Activated CD8-positive, alpha-beta memory T cell treated with anti-CD3 and anti-CD28 coated beads for 4 hours (primary cell): ENCODE data around the gene SIRPA.

Source experiments
- DNase-seq, 2 donors: peaks; one replicate each; pipeline ENCODE4 v3.0.0-alpha.2; 2020; ENCODE audit warnings: low read depth in 2 of 2

SIRPA gene

DNA sequence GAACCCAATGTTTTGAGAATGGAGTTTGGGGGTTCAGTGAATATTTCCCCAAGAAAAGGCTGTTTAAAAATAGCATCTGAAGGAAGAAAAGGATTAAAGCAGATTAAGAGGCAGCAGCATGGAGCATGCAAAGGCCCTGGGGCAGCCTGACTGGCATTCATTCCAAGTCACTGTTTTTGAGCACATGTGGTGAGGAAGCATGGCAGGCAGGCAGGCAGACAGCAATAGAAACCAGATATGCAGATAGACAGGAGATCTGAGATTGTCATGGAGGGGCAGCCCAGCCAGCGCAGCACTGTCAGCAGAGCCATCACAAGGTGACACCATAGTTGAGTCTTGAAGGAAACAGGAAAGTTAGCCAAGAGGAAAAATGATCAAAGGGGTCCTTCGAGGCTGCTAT, 37.8 kb downstream of the SIRPA start:
- DNase-seq = no peak

DNA sequence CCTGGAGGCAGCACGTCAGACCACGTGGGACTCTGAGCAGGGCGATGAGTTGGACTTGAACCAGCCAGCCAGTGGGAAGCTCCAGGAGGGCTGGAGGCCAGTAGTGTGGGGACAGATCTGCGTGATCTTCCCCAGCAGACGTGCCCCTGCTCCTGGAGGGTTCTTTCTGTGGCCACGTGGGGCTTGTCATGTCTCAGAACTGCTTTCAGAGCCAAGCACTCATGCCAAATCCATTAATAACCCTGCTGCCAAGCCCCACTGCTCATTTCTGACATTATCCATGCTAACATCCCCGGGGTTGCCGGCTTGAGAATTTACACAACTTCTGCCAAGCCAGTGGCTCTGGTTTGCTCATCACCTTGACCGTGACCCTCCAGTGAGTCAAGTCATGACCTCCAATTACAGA, 38.3 kb downstream of the SIRPA start:
- DNase-seq = no peak

DNA sequence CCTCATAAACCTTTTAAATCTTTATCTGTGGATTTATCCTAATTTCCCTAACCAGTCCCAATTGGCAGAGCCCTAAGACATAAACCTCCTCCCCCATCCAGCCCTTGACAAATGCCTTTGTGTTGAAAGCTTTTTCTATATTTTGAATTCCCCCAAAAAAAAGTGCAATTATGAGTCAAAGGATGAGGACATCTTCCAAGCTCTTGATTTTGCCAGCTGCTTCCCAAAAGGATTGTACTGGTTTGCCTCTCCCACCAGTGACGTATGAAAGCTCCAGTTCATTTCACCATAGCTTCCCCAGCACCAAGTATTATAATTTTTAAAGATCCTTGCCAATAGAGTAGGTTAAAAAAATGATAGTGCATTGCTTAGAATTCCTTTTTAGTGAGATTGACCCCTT, 38.9 kb downstream of the SIRPA start:
- no peak for DNase-seq

DNA sequence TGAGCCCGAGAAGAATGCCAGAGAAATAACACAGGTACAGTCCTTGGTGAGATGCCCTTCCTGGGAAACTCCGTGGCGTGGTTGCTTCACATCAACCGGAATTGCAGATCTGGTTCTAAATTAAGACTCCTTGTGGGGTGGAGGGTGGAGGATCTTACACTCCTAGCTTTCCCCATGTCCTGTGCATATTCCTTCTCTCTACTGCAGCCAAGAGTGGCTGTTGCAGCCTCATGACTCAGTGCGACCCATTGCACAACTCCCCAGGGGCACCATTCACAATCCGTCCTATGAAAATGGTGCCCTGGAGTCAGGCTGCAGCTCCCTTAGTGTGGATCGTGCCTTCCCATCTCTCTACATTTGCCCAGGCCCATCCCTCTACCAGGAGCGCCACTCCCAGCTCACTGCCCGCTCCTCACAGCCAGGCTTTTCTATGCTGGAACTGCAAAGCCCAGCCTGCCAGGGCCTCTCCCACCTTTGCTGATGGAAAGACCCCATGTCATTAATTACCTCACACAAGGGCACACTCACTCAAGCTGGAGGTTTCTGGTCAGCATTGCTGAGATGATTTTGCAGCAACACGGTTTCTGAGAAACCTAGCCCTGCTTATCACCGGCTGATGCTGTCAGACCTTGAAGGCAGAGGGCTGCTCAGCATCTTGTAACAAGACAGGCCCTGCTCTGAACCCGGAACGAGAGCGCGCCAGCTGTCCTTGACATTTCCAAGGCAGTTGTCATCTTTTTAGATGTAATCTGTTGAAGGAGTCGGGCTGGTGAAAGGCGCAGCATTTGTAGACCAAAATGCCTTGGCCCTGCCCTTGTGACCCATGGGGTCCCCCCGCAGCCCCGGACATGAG, 39.7 kb downstream of the SIRPA start:
- DNase-seq = no peak

DNA sequence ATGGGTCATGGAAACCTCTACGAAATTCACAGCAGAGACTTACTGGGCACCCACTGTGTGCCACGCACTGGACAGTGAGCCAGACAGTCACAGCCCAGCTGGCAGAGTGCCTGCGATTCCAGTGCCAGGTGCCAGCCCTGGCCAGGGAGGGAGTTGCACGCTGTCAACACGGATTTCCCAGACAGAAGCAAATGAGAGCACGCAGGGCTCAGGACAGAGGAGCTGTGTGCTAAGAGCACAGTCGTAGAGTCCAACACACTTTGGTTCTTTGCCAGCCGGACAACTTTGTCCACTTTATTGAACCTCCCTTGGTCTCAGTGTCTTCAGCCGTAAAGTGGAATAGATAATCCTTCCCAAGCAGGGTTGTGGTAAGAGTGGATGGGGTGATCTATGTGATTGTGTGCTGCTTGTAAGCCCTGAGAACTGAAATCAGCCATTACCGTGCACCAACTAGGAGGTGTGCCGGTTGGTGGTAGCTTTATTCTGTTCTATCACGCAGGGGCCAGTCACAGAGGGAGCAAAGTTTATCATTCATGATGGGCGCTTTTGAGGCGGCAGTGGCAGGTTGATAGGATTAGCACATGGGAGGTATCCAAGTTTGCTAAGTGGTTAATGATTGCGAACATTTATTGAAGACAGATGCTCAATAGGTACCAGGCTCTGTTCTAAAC, 40.6 kb downstream of the SIRPA start:
- no peak for DNase-seq

DNA sequence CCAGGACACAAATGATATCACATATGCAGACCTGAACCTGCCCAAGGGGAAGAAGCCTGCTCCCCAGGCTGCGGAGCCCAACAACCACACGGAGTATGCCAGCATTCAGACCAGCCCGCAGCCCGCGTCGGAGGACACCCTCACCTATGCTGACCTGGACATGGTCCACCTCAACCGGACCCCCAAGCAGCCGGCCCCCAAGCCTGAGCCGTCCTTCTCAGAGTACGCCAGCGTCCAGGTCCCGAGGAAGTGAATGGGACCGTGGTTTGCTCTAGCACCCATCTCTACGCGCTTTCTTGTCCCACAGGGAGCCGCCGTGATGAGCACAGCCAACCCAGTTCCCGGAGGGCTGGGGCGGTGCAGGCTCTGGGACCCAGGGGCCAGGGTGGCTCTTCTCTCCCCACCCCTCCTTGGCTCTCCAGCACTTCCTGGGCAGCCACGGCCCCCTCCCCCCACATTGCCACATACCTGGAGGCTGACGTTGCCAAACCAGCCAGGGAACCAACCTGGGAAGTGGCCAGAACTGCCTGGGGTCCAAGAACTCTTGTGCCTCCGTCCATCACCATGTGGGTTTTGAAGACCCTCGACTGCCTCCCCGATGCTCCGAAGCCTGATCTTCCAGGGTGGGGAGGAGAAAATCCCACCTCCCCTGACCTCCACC, 42.2 kb downstream of the SIRPA start:
- no peak for DNase-seq

DNA sequence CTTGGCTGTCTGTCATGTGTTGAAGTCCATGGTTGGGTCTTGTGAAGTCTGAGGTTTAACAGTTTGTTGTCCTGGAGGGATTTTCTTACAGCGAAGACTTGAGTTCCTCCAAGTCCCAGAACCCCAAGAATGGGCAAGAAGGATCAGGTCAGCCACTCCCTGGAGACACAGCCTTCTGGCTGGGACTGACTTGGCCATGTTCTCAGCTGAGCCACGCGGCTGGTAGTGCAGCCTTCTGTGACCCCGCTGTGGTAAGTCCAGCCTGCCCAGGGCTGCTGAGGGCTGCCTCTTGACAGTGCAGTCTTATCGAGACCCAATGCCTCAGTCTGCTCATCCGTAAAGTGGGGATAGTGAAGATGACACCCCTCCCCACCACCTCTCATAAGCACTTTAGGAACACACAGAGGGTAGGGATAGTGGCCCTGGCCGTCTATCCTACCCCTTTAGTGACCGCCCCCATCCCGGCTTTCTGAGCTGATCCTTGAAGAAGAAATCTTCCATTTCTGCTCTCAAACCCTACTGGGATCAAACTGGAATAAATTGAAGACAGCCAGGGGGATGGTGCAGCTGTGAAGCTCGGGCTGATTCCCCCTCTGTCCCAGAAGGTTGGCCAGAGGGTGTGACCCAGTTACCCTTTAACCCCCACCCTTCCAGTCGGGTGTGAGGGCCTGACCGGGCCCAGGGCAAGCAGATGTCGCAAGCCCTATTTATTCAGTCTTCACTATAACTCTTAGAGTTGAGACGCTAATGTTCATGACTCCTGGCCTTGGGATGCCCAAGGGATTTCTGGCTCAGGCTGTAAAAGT, 43.5 kb downstream of the SIRPA start:
- DNase-seq = no peak

DNA sequence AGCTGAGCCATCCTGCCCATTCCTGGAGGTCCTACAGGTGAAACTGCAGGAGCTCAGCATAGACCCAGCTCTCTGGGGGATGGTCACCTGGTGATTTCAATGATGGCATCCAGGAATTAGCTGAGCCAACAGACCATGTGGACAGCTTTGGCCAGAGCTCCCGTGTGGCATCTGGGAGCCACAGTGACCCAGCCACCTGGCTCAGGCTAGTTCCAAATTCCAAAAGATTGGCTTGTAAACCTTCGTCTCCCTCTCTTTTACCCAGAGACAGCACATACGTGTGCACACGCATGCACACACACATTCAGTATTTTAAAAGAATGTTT, 44.0 kb downstream of the SIRPA start:
- DNase-seq = no peak

DNA sequence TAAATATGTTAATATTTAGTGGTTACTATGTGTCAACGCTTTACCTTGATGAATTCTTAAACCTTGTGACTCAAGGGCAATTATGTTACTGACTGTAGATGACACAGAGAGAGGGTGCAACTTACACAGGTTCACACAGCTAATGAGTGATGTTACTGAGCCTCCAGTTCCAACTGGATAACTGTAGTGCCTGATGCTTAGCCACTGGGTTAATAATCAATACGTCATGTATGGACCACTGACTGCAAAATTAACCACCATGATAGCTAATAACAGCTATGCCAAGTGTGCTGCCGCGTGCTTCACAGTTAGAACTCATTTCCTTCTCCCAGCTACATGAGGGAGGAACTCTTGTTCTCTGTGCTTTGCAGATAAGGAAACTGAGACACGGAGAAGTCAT, 45.4 kb downstream of the SIRPA start:
- no peak for DNase-seq

DNA sequence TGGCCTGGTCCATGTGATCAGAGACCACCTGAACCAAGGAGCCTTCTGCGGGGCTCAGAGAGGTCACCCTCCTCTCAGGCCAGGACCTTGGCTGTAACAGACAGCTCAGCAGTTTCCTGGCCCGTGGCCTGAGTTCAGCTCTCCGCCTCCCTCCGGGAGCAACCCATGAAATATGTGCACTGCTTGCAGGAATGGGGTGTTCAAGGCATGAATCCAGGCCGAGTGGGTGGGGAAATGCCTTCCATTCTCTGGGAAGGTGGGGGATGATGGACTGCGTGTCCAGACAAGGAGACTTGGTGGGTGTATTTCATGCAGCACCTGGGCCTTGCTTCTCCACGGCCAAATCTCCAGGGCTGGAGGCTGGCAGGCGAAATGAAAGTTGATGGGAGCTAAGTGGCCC, 46.0 kb downstream of the SIRPA start:
- no peak for DNase-seq

DNA sequence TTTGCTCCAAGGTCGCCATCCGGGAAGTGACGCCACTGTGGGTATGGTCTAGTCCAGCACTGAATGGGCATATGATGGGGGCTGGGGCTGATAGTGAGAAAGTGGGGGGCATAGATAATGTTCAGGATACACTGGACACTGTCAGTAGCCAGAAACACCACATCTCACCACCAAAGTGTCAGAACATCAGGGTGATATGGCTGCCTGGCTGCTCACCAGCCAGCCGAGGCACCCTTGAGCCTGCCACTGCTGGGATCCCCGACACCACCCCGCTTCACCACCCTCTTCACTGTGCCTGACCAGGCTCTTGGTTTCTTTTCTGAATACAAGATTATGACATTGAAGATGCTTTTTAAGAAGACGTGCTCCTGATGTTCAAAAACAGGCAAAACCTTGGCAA, 46.9 kb downstream of the SIRPA start:
- no peak for DNase-seq

DNA sequence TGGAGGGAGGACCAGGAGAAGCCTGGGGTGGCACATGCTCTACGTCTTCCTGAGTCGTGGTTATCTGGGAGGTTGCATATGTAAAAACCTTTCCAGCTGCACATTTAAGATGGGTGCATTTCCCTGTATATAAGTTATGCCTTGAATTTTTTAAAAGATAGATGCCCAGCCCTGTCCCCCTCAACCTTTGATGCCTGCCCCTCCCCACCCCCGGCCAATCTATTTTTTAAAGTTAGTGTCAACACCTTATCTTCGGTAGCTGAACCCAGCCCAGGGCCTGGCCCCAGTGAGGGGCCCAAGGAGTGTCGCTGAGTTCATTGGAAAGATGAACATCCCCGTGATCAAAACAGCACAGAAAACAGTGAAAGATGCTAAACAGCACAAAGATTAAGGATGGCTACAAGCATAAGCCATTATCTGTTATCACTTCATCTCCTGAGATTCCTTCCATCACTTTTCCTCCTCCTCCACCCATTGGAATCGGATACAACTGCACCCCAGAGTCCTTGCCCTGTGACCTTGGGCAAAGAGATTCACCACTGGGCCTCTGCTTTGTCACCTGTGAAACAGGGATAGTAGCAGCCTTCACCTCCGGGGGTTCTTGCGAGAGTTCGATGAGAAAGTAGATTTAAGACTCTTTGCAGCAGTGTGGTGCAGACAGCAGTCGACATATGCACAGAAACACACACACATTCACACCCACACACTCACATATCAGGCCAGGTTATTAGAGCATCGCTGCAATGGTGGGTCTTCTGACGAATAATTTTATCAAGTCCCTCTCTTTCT, 47.5 kb downstream of the SIRPA start:
- no peak for DNase-seq

DNA sequence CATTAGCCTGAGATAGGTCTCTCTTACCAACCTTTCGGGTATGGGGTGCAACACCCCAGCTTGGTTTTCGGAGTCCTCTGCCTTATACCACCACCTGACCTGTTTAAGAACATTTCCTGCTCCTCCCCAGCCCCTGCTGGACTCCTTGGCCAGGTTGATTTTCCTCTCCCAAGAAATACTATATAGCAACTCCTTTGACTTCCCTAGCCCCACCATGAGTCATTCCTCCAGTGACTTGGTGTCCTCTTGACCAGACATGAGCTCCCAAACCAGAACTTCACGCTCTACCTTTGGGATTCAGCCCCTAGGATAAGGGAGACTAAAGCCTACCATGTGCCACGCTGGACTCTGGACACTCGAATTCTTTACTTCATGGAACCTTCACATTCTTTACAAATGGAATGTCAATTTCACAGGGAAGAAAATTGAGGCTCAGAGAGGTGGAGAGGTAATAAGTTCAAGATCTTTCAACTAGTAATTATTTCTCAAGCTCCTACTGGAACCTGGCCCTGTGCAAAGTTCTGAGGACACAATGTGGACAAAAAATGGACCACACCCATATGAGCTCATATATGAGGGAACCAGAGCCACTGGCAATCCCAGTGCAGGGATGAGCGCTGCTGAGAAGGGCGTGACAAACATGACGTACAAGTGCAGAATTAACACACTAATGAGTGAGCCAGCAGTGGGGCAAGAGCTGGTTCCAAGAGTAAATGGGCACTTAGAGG, 48.2 kb downstream of the SIRPA start:
- no peak for DNase-seq

DNA sequence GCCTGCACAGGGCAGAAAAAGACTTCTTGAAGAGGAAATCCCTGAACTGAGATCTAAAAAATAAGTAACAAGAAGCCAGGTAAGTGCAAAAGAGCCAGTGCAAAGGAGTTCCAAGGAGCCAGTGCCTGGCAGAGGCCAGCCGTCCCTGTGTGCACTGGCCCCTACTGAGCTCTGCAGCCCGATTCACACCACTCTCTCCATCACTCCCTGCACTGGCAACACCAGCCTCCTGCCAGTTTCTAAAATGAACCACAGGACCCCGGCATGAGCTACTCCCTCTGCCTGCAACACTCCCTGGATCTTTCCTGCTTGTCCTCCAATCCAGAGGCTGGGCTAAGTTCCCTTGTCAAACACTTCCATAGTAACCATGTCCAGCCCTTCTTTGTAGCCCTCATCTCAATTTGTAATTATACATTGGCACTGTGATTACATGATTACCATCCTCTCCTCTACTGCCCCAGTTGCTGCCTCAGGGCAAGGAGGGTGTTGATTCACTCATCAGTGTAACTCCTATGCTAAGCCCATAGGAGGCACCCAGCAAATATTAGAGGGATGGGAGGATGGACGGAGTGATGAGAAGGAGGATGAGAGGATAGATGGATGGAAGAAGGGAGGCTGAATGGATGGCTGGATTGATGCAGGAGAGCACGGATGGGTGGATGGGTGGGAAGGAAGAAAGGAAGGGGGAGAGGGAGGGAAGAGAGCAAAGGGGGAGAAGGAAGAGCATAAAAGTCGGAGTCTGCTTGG, 49.3 kb downstream of the SIRPA start:
- DNase-seq = no peak

DNA sequence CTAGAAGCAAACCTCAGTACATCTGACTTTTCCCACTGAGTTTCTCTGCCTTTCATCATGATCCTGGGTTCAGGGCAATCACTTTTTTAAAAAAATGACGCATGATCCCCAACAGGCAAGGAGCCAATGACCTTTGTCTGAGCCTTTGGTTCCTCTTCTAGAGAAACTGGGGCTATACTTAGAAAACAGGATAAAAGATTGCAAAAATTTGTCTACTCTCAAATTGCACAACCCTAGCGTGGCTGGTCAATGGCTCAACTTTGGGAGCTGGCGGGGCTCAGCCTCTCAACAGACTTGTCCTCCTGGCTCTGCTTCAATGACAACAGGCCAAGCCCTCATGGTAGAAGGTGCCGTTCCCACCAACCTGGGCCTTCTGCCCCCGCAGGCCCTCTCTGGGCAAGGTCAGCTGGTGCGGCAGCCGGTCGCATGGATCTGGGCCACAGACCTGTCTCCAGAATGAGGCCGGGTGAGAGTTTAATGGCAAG, 50.0 kb downstream of the SIRPA start:
- DNase-seq = no peak

DNA sequence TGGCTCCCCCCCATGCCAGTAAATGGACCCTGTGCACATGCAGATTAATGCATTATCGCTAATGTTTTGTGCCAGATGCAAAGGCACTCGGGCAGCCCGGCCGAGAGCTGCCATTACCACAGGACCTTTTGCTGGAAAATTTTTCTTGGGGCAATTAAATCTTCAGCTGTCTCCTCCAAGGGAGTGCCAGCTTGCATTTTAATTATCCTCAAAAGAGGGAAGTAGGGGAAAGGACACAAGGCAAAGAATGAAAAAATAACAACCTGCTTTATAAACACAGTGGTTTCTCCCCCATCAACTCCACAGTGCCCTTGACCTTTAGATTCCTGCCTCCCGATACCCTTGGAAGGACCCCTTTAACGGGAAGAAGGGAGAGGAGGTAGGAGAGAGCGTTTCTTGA, 50.5 kb downstream of the SIRPA start:
- DNase-seq = no peak

DNA sequence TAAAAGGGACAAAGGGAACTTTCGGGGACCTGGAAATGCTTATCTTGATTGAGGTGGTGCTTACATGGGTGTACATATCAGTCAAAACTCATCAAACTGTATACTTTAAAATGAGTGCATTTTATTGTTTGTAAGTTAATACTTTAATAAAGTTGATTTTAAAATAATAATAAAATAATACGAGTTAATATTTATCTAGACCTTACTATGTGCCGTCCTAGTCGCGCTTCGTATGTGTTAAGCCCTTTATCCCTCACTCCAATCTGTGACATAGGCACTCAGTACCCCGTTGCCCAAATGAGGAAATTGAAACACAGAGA, 51.2 kb downstream of the SIRPA start:
- DNase-seq = no peak

DNA sequence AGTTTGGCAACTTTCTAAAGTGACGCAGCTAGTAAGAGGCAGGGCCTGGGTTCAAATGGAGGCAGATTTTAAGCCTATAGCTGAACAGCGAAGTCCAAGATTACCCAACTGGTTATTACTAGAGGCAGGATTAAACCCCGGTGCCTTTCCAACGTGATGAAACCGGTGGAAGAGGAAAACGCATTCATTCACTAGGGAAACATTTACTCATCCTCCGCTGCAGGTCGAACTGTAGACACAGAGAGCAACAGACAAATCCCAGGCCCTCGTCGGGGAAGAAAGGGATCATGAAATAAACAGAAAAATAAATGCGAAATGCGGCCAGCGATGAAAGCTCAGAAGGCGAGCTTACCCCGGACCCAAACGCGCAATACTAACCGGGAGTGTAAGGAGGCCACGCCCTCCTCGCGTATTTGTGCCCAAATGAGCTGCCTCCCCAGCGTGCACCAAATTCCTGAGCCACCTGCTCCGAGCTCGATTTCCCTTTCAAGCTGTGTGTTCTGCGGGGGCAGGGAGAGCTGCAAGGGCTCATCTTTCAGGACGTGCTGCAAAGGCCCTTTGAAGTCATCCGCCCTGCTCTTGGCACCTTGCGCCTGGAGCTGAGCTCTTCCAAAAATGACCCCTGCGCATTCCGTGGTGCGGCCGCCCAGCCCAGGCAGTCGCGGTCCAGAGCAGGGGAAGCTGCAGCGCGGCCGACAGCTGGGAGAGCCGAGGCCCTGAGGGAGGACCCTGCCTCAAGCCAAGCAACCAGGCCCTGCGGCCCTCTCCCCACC, 51.7 kb downstream of the SIRPA start:
- no peak for DNase-seq

DNA sequence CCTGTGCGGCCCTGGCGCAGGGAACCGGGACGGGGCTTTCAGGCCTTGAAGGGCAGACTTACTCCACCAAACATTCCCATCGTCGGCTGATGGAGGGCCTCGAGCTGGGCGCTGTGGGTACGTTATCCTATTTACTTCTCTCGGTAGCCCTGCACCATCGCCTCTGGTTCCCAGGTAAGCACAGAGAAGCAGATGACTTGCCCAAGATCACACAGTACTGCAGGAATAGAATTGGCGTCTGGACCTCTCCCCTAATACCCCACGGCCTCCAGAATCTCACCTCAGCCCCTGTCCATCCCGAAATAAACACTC, 52.3 kb downstream of the SIRPA start:
- DNase-seq = no peak
